ENCODE data around the gene CLOCK. TPM values are rescaled to one million over a fixed set of nuclear protein-coding genes. Genes with fewer than 3 reads are reported as not detected.

CLOCK gene
- total and polyA plus RNA-seq, 10 of the 15 experiments (the other 5 are each of a cell fraction or from before 2014, with no cell fraction given), result 2.8 to 11.7 (median 10.4) TPM

DNA sequence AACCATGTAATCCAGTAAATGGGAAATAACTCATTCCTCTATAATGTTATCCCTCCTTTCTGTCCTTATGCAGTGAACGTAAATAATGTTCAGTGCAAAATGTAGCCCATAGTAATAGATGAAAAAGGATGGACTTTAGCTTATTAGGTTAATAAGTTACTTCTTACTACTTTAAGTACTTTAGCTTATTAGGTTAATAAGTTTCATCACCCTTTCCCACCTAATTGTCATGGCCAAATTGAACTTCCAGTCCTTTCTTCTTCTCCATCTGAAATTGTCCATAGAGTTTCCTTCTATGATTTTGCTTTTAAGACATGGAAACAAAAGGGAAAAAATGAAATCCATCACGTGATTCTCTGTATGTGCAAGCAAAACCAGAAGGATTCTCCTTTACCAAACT is 166.1 kb downstream of the CLOCK start:
- ChIA-PET POLR2A (no interaction called here), CTCF (no interaction called here)
- in situ Hi-C loops (cut with MboI), result no loop called here

DNA sequence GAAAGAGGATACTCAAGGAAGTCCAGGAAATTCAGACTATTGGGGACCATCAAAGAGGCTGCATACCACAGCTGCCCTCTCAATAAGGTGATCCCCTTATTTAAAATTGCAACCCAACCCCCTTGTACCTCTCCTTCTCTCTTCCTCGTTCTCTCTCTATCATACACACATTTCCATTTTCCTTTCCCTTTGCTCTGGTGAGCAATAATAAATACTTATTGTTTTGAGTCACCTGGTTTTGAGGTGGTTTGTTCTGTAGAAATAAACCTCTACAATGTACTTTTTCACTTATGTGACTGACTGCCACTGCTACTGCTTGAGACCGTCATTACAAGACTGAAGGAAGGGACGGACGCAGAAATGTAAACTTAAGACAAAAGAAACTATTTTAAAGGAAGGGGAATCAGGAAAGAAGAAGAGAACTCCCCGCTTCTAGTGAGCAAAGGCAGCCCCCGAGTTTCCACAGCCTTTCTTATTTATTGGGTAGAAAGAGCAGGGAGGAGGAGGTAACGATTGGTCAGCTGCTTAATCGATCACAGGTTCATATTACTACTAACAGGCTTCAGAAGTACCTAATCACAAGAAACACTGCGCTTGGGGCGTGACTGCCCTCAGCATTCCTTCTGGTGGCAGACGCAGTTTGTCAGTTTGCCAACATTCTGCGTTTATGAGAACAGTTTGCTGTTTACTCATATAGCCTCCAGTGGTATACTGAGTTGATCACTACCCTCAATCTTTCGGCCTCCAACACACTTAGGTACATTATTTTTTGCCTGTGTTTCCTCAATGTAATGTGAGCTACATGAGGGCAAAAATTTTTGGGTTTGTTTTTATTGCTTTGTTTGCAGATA is 167.9 kb downstream of the CLOCK start:
- Histone ChIP-seq H3K79me2 (ENCODE audit: control insufficient read depth, insufficient read depth, low read length) (no peaks in the 10 kb centered on the region), H3K4me1 (ENCODE audit: control insufficient read depth, insufficient read depth, low read length) (no peaks in the 10 kb centered on the region), H3K4me3 (no peak overlapping the region), H3K9ac (ENCODE audit: control insufficient read depth, insufficient read depth, low read length) (no peak overlapping the region), H3K36me3 (ENCODE audit: control insufficient read depth in 2 of 2, insufficient read depth in 2 of 2, low read length in 1 of 2) (no peaks in the 10 kb centered on the region), H3K4me2 (ENCODE audit: control insufficient read depth, insufficient read depth) (no peak overlapping the region), H3K9me3 (replicated peaks; ENCODE audit: control insufficient read depth, insufficient read depth, low read length) (no peaks in the 10 kb centered on the region), H3K27me3 (replicated peaks in 1 of 2; ENCODE audit: control insufficient read depth in 2 of 2, insufficient read depth in 2 of 2, low read length in 1 of 2) (no peaks in the 10 kb centered on the region; a peak in 1 of 4 replicates), H4K20me1 (ENCODE audit: control insufficient read depth, insufficient read depth) (no peaks in the 10 kb centered on the region), H3K27ac (ENCODE audit: control insufficient read depth, insufficient read depth) (no peak overlapping the region), H2AFZ (ENCODE audit: control insufficient read depth, low read depth, low read length) (no peak overlapping the region)
- ChIA-PET RAD21 (ENCODE audit: unreplicated experiment) (no interaction called here), POLR2A (no interaction called here), SMC1A (ENCODE audit: uncharacterized antibody, unreplicated experiment) (no interaction called here), CTCF (no interaction called here)
- TF ChIP-seq NFYA (IDR thresholded peaks at IDR 0.05; ENCODE audit: borderline replicate concordance, low read depth, low read length), result no peak
- TF ChIP-seq EED (IDR thresholded peaks at IDR 0.05; ENCODE audit: low read depth), result no peak
- TF ChIP-seq, protein P1, sequence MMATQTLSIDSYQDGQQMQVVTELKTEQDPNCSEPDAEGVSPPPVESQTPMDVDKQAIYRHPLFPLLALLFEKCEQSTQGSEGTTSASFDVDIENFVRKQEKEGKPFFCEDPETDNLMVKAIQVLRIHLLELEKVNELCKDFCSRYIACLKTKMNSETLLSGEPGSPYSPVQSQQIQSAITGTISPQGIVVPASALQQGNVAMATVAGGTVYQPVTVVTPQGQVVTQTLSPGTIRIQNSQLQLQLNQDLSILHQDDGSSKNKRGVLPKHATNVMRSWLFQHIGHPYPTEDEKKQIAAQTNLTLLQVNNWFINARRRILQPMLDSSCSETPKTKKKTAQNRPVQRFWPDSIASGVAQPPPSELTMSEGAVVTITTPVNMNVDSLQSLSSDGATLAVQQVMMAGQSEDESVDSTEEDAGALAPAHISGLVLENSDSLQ (IDR thresholded peaks at IDR 0.05), result no peak
- TF ChIP-seq PML (IDR thresholded peaks at IDR 0.05; ENCODE audit: low read length), result no peak
- no peak for TF ChIP-seq IRF4 (IDR thresholded peaks at IDR 0.05; ENCODE audit: low read depth, low read length)
- TF ChIP-seq GABPA (IDR thresholded peaks at IDR 0.05; ENCODE audit: low read depth), result no peak
- TF ChIP-seq ZNF622 (IDR thresholded peaks at IDR 0.05), result no peak
- TF ChIP-seq, protein P2, sequence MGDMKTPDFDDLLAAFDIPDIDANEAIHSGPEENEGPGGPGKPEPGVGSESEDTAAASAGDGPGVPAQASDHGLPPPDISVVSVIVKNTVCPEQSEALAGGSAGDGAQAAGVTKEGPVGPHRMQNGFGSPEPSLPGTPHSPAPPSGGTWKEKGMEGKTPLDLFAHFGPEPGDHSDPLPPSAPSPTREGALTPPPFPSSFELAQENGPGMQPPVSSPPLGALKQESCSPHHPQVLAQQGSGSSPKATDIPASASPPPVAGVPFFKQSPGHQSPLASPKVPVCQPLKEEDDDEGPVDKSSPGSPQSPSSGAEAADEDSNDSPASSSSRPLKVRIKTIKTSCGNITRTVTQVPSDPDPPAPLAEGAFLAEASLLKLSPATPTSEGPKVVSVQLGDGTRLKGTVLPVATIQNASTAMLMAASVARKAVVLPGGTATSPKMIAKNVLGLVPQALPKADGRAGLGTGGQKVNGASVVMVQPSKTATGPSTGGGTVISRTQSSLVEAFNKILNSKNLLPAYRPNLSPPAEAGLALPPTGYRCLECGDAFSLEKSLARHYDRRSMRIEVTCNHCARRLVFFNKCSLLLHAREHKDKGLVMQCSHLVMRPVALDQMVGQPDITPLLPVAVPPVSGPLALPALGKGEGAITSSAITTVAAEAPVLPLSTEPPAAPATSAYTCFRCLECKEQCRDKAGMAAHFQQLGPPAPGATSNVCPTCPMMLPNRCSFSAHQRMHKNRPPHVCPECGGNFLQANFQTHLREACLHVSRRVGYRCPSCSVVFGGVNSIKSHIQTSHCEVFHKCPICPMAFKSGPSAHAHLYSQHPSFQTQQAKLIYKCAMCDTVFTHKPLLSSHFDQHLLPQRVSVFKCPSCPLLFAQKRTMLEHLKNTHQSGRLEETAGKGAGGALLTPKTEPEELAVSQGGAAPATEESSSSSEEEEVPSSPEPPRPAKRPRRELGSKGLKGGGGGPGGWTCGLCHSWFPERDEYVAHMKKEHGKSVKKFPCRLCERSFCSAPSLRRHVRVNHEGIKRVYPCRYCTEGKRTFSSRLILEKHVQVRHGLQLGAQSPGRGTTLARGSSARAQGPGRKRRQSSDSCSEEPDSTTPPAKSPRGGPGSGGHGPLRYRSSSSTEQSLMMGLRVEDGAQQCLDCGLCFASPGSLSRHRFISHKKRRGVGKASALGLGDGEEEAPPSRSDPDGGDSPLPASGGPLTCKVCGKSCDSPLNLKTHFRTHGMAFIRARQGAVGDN (IDR thresholded peaks at IDR 0.05), result no peak
- TF ChIP-seq EZH2 (IDR thresholded peaks at IDR 0.05; ENCODE audit: borderline replicate concordance, control insufficient read depth, low read depth, low read length), result no peak
- FAIRE-seq (no peak), DNase-seq (ENCODE audit: low read depth, low spot score) (no peak), ATAC-seq (no peak)
- intact Hi-C loops (cut with micrococcal nuclease; ENCODE audit: unreplicated experiment), result no loop called here
- in situ Hi-C loops (cut with MboI), result no loop called here
- BruUV-seq (replicated peaks), result no TSS peak
- WGBS (ENCODE audit: insufficient coverage, insufficient replicate concordance, low lambda C conversion rate, missing lambda C conversion rate), result 53% methylated on average over 13 of the region's 13 CpGs

More for the DNA sequence above, 166.1 kb downstream of the CLOCK start:
- Histone ChIP-seq H3K4me3 (no peak overlapping the region), H3K9ac (ENCODE audit: control insufficient read depth, insufficient read depth, low read length) (no peak overlapping the region), H3K4me1 (ENCODE audit: control insufficient read depth, insufficient read depth, low read length) (no peaks in the 10 kb centered on the region), H3K79me2 (ENCODE audit: control insufficient read depth, insufficient read depth, low read length) (no peaks in the 10 kb centered on the region), H3K4me2 (ENCODE audit: control insufficient read depth, insufficient read depth) (no peak overlapping the region), H2AFZ (ENCODE audit: control insufficient read depth, low read depth, low read length) (no peak overlapping the region), H4K20me1 (ENCODE audit: control insufficient read depth, insufficient read depth) (no peaks in the 10 kb centered on the region), H3K9me3 (replicated peaks; ENCODE audit: control insufficient read depth, insufficient read depth, low read length) (no peaks in the 10 kb centered on the region), H3K27me3 (replicated peaks in 1 of 2; ENCODE audit: control insufficient read depth in 2 of 2, insufficient read depth in 2 of 2, low read length in 1 of 2) (no peaks in the 10 kb centered on the region; a peak in 1 of 4 replicates), H3K36me3 (ENCODE audit: control insufficient read depth in 2 of 2, insufficient read depth in 2 of 2, low read length in 1 of 2) (no peaks in the 10 kb centered on the region), H3K27ac (ENCODE audit: control insufficient read depth, insufficient read depth) (no peak overlapping the region)
- SMC1A ChIA-PET (ENCODE audit: uncharacterized antibody, unreplicated experiment), result no interaction called here
- WGBS (ENCODE audit: insufficient coverage, insufficient replicate concordance, low lambda C conversion rate, missing lambda C conversion rate), result 40% methylated on average over 2 of the region's 2 CpGs
- FAIRE-seq (no peak), ATAC-seq (no peak), DNase-seq (ENCODE audit: low read depth, low spot score) (no peak)
- TF ChIP-seq ASH2L (IDR thresholded peaks at IDR 0.05; ENCODE audit: borderline replicate concordance, low read depth), result no peak
- no peak for TF ChIP-seq HDAC6 (IDR thresholded peaks at IDR 0.05; ENCODE audit: unreplicated experiment)
- TF ChIP-seq MEF2A (IDR thresholded peaks at IDR 0.05; ENCODE audit: insufficient read depth, low read depth, low read length), result no peak
- TF ChIP-seq TAF1 (IDR thresholded peaks at IDR 0.05; ENCODE audit: borderline replicate concordance, low read depth, low read length), result no peak
- no peak for TF ChIP-seq CBX3 (IDR thresholded peaks at IDR 0.05; ENCODE audit: borderline replicate concordance, low read depth)
- TF ChIP-seq MYC (IDR thresholded peaks at IDR 0.05; ENCODE audit: insufficient read depth, insufficient read length, insufficient replicate concordance, low read length, severe bottlenecking), result no peak
- TF ChIP-seq STAT1 (conservative IDR thresholded peaks at IDR 0.05), result no peak
- no peak for TF ChIP-seq SPI1 (IDR thresholded peaks at IDR 0.05; ENCODE audit: borderline replicate concordance, insufficient read depth, low read depth, low read length)
- intact Hi-C loops (cut with micrococcal nuclease; ENCODE audit: unreplicated experiment), result no loop called here
- no TSS peak for BruUV-seq (replicated peaks)
- RAD21 ChIA-PET (ENCODE audit: unreplicated experiment), result no interaction called here
